HG03354 (cell line): ENCODE results near the gene HTN3.
"Not testable (repeated sequence)": the region's sequence is repeated elsewhere in the genome, so short reads cannot be mapped to it uniquely, and the experiment has no call there.

Source experiments
- ATAC-seq: cut with Tn5 transposase; IDR thresholded peaks from one replicate; pipeline ENCODE4 v1.9.1; 2021; ENCODE audit warnings: mild to moderate bottlenecking; ENCODE audit not compliant: unreplicated experiment, poor library complexity, severe bottlenecking

Gene HTN3

GRCh38 chr4:70028159-70028558, at the start of gene HTN3:
Gene HTN3 (plus strand): TSS chr4:70028459. CDS start chr4:70030741, 2,282 bp downstream.
- not testable (repeated sequence) for ATAC-seq

GRCh38 chr4:69984030-69984443, 44.2 kb upstream of the HTN3 start:
- no peak for ATAC-seq

- no peak for ATAC-seq
These were observed 41.6 kb upstream of the HTN3 start for GRCh38 chr4:69986663-69987062.

GRCh38 chr4:69991016-69991415, 37.2 kb upstream of the HTN3 start:
- ATAC-seq: no peak

GRCh38 chr4:69994782-69995181, 33.5 kb upstream of the HTN3 start:
- ATAC-seq: no peak

- no peak for ATAC-seq
These were observed 32.7 kb upstream of the HTN3 start, which contains the start of gene STATH for GRCh38 chr4:69995526-69996016. Gene STATH (plus strand): TSS chr4:69995966. CDS start chr4:69998438, 2,472 bp downstream.

GRCh38 chr4:69999420-69999819, 28.8 kb upstream of the HTN3 start:
- ATAC-seq: peak; percentile 58

GRCh38 chr4:70000711-70001110, 27.5 kb upstream of the HTN3 start:
- ATAC-seq: no peak

- ATAC-seq: no peak
These were observed 25.8 kb upstream of the HTN3 start for GRCh38 chr4:70002507-70002906.

- no peak for ATAC-seq
These were observed 19.5 kb upstream of the HTN3 start for GRCh38 chr4:70008771-70009170.

GRCh38 chr4:70019006-70019405, 9.3 kb upstream of the HTN3 start:
- not testable (repeated sequence) for ATAC-seq

- ATAC-seq: no peak
These were observed 5.0 kb upstream of the HTN3 start for GRCh38 chr4:70023218-70023617.

- no peak for ATAC-seq
These were observed 1.2 kb upstream of the HTN3 start for GRCh38 chr4:70027011-70027410.

GRCh38 chr4:70037559-70037958, 9.3 kb downstream of the HTN3 start:
- not testable (repeated sequence) for ATAC-seq

GRCh38 chr4:70039928-70040327, 11.7 kb downstream of the HTN3 start:
- not testable (repeated sequence) for ATAC-seq

GRCh38 chr4:70041652-70042286, 13.5 kb downstream of the HTN3 start:
- ATAC-seq: no peak

- ATAC-seq: not testable (repeated sequence)
These were observed 21.9 kb downstream of the HTN3 start, which contains the start of gene HTN1 for GRCh38 chr4:70050138-70050537. Gene HTN1 (plus strand): TSS chr4:70050438. CDS start chr4:70053077, 2,639 bp downstream.

GRCh38 chr4:70056534-70056933, 28.3 kb downstream of the HTN3 start:
- not testable (repeated sequence) for ATAC-seq

GRCh38 chr4:70057651-70058050, 29.4 kb downstream of the HTN3 start:
- ATAC-seq: no peak

GRCh38 chr4:70059149-70059548, 30.9 kb downstream of the HTN3 start:
- no peak for ATAC-seq

- peak; percentile 95 for ATAC-seq
These were observed 33.7 kb downstream of the HTN3 start for GRCh38 chr4:70062000-70062399.

GRCh38 chr4:70080205-70080604, 51.9 kb downstream of the HTN3 start:
- ATAC-seq: no peak
